M059J (cell line): ENCODE measurements around the gene NLN. TPM values are rescaled to one million over a fixed set of nuclear protein-coding genes. Genes with fewer than 3 reads are reported as not detected.
"Not testable (repeated sequence)": the region's sequence is repeated elsewhere in the genome, so short reads cannot be mapped to it uniquely, and the experiment has no call there.

Experiments
- DNase-seq: peaks from one replicate; pipeline ENCODE4 v3.0.0-alpha.2; 2012; ENCODE audit warnings: low read depth
- total RNA-seq: library from RNA; depleted of rRNA; stranded (reverse); fragments of >200 nt; shearing (Covaris generic); gene quantifications from 2 replicates; pipeline ENCODE4 v1.2.3, GENCODE V29; 2014

NLN gene
- total RNA-seq, 1 experiment from 2014 or later: 27.9 TPM

- DNase-seq: not testable (repeated sequence)
Observed at GRCh38 chr5:65732046-65732445, 10.0 kb downstream of the NLN start.

GRCh38 chr5:65734196-65734775 lies 12.3 kb downstream of the NLN start:
- peak; percentile 11 for DNase-seq

DNA sequence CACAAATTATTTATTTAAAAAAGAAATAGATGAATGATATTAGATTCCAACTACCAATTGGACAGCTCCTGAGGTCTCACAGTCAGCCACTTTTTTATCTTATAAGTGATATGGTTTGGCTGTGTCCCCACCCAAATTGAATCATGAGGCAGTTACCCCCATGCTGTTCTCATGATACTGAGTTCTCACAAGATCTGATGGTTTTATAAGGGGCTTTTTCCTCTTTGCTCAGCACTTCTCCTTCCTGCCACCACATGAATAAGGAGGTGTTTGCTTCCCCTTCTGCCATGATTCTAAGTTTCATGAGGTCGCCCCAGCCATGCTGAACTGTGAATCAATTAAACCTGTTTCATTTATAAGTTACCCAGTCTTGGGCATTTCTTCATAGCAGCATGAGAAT lies 12.9 kb downstream of the NLN start:
- no peak for DNase-seq

DNA sequence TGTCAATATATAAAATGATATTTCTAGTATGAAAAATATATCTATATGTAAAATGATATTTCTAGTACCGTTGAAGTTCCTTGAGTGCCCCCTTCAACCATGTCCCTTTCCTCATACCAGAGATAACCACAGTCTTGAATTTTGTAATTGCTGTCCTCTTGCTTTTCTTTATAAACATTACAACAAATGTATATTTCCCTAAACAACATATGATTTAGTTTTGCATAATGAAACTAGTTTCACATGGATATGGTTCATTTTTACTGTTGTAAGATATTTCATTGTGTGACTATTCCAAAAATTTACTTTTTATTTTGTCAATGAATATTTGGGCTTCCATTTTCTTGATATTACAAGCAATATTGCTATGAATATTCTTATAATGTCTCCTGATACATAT lies 14.0 kb downstream of the NLN start:
- no peak for DNase-seq

GRCh38 chr5:65737842-65738241 lies 15.8 kb downstream of the NLN start:
- no peak for DNase-seq

- DNase-seq: no peak
Observed at GRCh38 chr5:65738305-65738704, 16.3 kb downstream of the NLN start.

DNA sequence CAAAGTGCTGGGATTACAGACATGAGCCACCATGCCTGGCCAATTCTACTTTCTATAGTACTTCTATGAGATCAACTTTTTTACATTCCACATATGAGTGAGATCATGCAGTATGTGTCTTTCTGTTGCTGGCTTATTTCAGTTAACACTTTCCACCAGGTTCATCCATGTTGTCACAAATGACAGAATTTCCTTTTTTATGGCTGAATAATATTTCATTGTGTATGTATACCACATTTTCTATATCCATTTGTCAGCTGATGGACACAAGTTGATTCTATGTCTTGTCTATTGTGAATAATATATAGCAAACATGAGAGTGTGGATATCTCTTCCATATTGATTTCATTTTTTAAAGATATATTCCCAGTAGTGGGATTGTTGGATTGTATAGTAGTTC lies 17.2 kb downstream of the NLN start:
- DNase-seq: no peak

- DNase-seq: peak; percentile 74
Observed at GRCh38 chr5:65742565-65743231, 20.7 kb downstream of the NLN start.

DNA sequence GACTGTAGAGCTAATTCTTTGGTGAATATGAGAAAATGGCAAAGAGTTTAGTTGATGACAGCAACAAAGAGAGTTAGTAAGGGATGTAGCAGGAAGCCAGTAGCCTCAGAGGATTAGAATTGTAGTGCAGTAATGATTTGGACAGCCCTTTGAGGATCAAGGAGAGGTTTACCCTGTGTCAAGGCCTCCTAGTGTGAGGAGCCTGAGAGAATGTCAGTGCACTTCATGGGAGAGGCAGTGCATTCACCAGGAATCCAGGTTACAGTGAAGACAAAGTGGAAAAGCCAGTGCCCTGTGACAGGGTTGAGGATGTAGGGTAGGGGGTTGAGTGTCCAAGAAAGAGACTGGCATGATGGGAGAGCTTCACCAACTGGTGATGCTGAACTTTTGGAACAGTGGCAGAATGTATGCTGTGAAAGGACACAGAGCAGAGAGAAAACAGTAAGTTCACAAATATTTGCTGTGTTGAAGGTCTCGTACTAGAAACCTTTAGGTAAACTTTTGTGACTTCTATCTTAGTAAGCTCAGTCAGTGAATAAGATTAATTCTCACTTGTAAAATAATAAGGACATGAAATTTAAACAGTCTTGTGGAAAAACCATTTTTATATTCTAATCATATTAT lies 27.3 kb downstream of the NLN start:
- DNase-seq: no peak

GRCh38 chr5:65749956-65750355 lies 28.0 kb downstream of the NLN start:
- DNase-seq: no peak

- no peak for DNase-seq
Observed at GRCh38 chr5:65750938-65751337, 28.9 kb downstream of the NLN start.

DNA sequence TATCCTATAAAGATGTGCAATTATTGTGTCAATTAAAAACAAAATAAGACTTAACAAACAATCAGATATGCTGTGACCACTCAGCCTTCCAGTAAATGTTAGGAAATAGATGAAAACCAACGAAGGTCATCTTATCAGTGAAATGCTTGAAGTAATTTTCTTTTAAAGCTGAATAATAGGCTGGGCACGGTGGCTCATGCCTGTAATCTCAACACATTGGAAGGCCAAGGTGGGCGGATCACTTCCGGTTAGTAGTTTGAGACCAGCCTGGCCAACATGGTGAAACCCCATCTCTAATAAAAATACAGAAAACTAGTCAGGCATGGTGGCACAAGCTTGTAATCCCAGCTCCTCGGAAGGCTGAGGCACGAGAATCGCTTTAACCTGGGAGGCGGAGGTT lies 31.2 kb downstream of the NLN start:
- DNase-seq: no peak

DNA sequence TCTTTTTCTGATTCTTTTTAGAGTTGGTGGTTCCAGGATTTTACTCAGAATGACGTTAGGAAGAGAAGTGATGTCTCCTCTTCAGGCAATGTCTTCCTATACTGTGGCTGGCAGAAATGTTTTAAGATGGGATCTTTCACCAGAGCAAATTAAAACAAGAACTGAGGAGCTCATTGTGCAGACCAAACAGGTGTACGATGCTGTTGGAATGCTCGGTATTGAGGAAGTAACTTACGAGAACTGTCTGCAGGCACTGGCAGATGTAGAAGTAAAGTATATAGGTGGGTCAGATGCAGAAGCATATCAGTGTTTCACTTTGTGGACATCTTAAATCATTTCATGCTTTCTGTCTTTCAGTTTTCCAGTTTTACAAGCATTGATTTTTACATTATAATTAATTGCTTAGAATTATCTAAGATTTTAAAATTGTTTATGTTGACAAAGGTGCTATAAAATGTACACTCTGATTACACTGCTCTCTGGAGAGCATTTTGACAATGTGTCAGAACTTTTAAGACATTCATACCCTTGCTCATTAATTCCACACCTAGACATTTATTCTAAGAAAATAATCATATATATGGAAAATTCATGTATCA lies 36.6 kb downstream of the NLN start:
- no peak for DNase-seq

DNA sequence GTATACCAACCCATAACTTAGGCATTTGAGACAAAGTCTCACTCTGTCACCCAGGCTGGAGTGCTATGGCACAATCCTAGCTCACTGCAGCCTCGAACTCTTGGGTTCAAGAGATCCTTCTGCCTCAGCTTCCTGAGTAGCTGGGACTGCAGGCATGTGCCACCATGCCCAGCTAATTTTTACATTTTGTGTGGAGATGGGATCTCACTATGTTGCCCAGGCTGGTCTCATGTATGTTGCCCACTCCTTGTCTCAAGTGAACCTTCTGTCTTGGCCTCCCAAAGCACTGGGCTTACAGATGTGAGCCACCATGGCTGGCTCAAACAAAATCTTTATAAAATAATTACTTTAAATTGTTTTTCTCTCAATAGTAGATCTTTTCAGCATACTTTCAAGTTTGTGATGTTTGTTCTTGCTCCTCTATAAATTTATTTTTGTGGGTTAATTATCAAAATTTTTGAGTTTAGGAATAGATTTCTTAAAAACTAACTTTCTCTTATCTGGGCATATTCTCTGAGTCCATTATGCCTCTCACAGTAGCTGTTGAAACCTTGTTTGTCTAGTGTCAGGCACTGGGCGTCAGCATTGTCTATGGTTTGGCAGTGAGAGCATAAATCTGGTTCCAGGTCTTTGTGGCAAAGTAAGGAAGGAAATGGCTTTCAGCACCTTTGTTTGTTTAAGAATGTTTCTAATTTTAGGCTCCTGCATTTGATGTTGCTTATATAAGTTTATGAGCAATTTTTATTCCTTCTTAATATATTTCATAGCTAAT lies 38.7 kb downstream of the NLN start:
- DNase-seq: peak; percentile 83

DNA sequence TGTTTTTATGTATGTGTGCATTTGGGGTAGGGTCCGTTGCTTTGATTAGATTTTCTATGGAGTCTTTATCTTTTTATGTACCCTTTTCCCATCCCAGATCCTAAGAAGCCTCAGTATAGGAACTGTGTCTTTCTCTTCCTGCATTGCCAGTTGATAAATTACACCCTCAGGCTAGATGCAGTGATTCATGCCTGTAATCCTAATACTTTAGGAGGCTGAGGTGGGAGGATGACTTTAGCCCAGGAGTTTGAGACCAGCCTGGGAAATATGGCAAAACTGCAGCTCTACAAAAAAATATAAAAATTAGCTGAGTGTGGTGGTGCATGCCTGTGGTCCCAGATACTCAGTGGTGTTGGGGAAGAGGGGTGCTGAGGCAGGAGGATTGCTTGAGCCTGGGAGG lies 40.2 kb downstream of the NLN start:
- peak; percentile 85 for DNase-seq

GRCh38 chr5:65765582-65765981 lies 43.6 kb downstream of the NLN start:
- DNase-seq: no peak

GRCh38 chr5:65766175-65766574 lies 44.2 kb downstream of the NLN start:
- DNase-seq: no peak

GRCh38 chr5:65766781-65767180 lies 44.8 kb downstream of the NLN start:
- DNase-seq: no peak

DNA sequence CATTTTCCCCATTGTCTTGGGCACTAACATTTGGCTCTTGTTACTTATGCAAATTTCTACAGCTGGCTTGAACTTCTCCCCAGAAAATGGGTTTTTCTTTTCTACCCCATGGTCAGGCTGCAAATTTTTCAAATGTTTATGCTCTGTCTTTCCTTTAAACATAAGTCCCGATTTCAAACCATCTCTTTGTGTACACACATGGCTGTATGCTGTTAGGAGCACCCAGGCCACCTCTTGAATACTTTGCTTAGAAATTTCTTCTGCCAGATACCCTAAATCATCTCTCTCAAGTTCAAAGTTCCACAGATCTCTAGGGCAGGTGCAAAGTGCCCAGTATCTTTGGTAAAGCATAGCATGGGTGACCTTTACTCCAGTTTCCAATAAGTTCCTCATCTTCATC lies 45.6 kb downstream of the NLN start:
- no peak for DNase-seq

GRCh38 chr5:65768723-65769346 lies 46.8 kb downstream of the NLN start:
- no peak for DNase-seq

- DNase-seq: peak; percentile 91
Observed at GRCh38 chr5:65769539-65769938, 47.5 kb downstream of the NLN start.

DNA sequence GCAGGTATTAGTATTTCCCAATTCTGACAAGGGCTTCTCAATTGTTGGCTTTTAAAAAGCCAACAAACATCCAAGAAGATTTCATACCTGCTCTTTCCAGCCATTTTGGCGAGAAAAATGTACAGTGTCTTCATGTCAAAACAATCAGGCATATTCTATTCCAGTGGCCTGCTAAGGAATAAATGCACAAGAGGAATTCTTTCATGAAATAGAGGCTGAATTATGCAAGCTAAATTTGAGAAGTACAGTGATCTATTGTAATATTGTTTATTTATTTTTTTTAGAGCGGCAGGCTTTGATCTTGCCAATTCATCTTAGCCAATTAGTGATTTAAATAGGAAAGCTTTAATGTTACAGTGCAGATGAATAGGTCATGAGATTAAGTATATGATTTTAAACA lies 49.3 kb downstream of the NLN start:
- DNase-seq: no peak
